HepG2 (cell line): ENCODE measurements around the gene NCAPD2. TPM values are rescaled to one million over a fixed set of nuclear protein-coding genes. Genes with fewer than 3 reads are reported as not detected.

Experiments used
- ATF6 ChIP-seq: sonication (generic); formaldehyde crosslinking; conservative IDR thresholded peaks from 2 replicates; pipeline ENCODE4 v1.4.0; 2020; ENCODE audit warnings: missing genetic modification reagents
- DNMT3B ChIP-seq: conservative IDR thresholded peaks from 2 replicates; pipeline ENCODE4 v1.6.1; 2016; ENCODE audit warnings: missing biosample characterization, control low read depth
- HMG20B ChIP-seq: conservative IDR thresholded peaks from 2 replicates; pipeline ENCODE4 v1.6.1; 2016; ENCODE audit warnings: missing genetic modification reagents, missing compliant biosample characterization
- ISX ChIP-seq: sonication (generic); formaldehyde crosslinking; conservative IDR thresholded peaks from 2 replicates; pipeline ENCODE4 v1.5.0; 2020; ENCODE audit warnings: missing genetic modification reagents
- KLF15 ChIP-seq: sonication (generic); formaldehyde crosslinking; IDR thresholded peaks from 2 replicates; pipeline ENCODE4 v1.8.1; 2023; ENCODE audit warnings: borderline replicate concordance, mild to moderate bottlenecking, inconsistent platforms, missing genetic modification reagents, mixed read lengths
- LBX2 ChIP-seq: sonication (generic); formaldehyde crosslinking; IDR thresholded peaks from 2 replicates; pipeline ENCODE4 v1.5.0; 2020; ENCODE audit warnings: missing genetic modification reagents, mild to moderate bottlenecking, borderline replicate concordance
- MBD4 ChIP-seq: IDR thresholded peaks from 2 replicates; pipeline ENCODE4 v1.6.1; 2012; ENCODE audit warnings: low read length, inconsistent platforms, borderline replicate concordance
- NFYC ChIP-seq: IDR thresholded peaks from 2 replicates; pipeline ENCODE4 v1.6.1; 2016; ENCODE audit warnings: missing genetic modification reagents, missing compliant biosample characterization
- NKX3-1 ChIP-seq: sonication (generic); formaldehyde crosslinking; IDR thresholded peaks from 2 replicates; pipeline ENCODE4 v1.5.0; 2020; ENCODE audit warnings: missing genetic modification reagents
- PCBP1 ChIP-seq: fragments of 200-400 bp; formaldehyde crosslinking; IDR thresholded peaks from 2 replicates; pipeline ENCODE4 v1.6.1; 2017; ENCODE audit warnings: mild to moderate bottlenecking, low read depth, low read length, borderline replicate concordance
- RBM22 ChIP-seq: fragments of 200-400 bp; formaldehyde crosslinking; optimal IDR thresholded peaks from 2 replicates; pipeline ENCODE3; 2017; ENCODE audit warnings: mild to moderate bottlenecking, low read length, moderate library complexity
- RCOR2 ChIP-seq: IDR thresholded peaks from 2 replicates; pipeline ENCODE4 v1.6.1; 2016; ENCODE audit warnings: missing biosample characterization, missing genetic modification reagents
- SALL1 ChIP-seq: sonication (generic); formaldehyde crosslinking; IDR thresholded peaks from 2 replicates; pipeline ENCODE4 v1.8.0; 2022; ENCODE audit warnings: mild to moderate bottlenecking, missing genetic modification reagents
- STAT5B ChIP-seq: sonication (generic); formaldehyde crosslinking; IDR thresholded peaks from 2 replicates; pipeline ENCODE4 v1.4.0; 2020; ENCODE audit warnings: missing genetic modification reagents
- TFDP2 ChIP-seq: sonication (generic); formaldehyde crosslinking; IDR thresholded peaks from 2 replicates; pipeline ENCODE4 v1.4.0; 2020; ENCODE audit warnings: missing genetic modification reagents
- ZBTB38 ChIP-seq: sonication (generic); formaldehyde crosslinking; IDR thresholded peaks from 2 replicates; pipeline ENCODE4 v1.5.1; 2020; ENCODE audit warnings: mild to moderate bottlenecking, missing genetic modification reagents
- ZNF530 ChIP-seq: sonication (generic); formaldehyde crosslinking; IDR thresholded peaks from 2 replicates; pipeline ENCODE4 v1.5.0; 2020; ENCODE audit warnings: low read depth, mild to moderate bottlenecking, missing genetic modification reagents
- ZSCAN22 ChIP-seq: sonication (generic); formaldehyde crosslinking; IDR thresholded peaks from 2 replicates; pipeline ENCODE4 v1.4.0; 2020; ENCODE audit warnings: mild to moderate bottlenecking, missing genetic modification reagents
- polyA plus RNA-seq, 8 experiments: library from polyadenylated mRNA; depleted of rRNA in 3 of 8; stranded (reverse) in 7 of 8; unstranded in 1 of 8; fragments of >200 nt; fragmentation: Illumina TruSeq in 4 of 8; extraction: Trizol in 4 of 8; gene quantifications; 2 replicates each; pipeline versions ENCODE4 v1.2.1 to v1.2.3, GENCODE V29; 2011 to 2016; ENCODE audit warnings: low read depth in 4 of 8, missing spikeins in 1 of 8, mixed read lengths in 1 of 8; ENCODE audit not compliant: insufficient read depth in 1 of 8
- total RNA-seq, 5 experiments: library from RNA; depleted of rRNA; stranded (reverse); fragments of >200 nt; fragmentation: Illumina TruSeq; extraction: Trizol; gene quantifications; 2 replicates each; pipeline ENCODE4 v1.2.3, GENCODE V29; 2016; ENCODE audit warnings: low read depth in 1 of 5
- TF ChIP-seq, protein P1 (sequence below): sonication (generic); formaldehyde crosslinking; conservative IDR thresholded peaks from 2 replicates; pipeline ENCODE4 v1.8.0; 2022; ENCODE audit warnings: low read depth, missing genetic modification reagents
- TF ChIP-seq, protein P2 (sequence below): sonication (generic); formaldehyde crosslinking; IDR thresholded peaks from 2 replicates; pipeline ENCODE4 v1.8.0; 2022; ENCODE audit warnings: mild to moderate bottlenecking, missing genetic modification reagents, borderline replicate concordance

The NCAPD2 gene
- total and polyA plus RNA-seq, 2 of the 13 experiments (the other 11 are each of a cell fraction or from before 2014, with no cell fraction given): 51.1 to 65.6 TPM

DNA sequence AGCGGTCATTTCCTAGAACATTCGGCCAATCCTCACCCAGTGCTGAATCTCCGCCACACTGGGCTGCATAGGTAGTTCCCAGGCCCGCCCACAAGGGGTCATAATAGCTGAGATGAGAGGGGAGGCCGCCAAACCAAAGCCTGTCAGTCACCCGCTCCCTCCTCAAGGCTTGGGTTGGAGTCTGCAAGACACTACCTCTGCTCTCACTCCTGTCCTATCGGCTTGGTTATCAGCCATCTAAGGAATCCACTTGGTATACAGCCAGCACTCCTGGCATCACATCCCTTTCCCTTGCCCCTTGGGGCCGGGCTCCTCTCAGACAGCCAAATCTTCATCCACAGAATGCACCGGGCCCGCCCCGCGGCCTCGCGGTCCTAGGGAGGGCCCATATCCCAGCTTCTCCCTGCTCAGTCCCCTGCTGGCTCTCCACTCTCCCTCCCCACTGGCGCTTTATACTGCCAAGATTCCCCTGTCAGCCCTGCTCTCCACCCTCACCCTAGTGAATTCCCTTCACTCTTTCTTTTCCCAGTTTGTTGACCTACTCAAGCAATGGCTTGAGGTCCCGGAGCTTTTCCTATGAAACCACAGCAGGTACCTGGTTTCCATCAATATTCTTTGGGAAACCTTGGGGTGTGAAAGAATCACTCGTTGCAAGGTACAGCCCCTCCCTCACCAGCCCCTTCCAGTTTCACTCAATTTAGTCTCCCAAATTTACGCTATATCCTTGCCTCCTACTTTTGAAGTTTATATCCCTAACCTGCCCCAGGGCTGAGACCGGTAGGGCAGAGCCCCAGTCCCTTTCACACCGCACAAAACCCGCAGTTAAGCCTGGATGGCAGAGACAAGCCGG is 60.5 kb downstream of the NCAPD2 start (continued):
- TF ChIP-seq ISX (CRISPR knock-in tag): no peak
- no peak for TF ChIP-seq PCBP1
- TF ChIP-seq ZSCAN22 (CRISPR knock-in tag): no peak
- no peak for TF ChIP-seq TFDP2 (CRISPR knock-in tag)
- no peak for TF ChIP-seq RBM22
- TF ChIP-seq ZBTB38 (CRISPR knock-in tag): no peak
- TF ChIP-seq NKX3-1: no peak
- no peak for TF ChIP-seq STAT5B (CRISPR knock-in tag)
- no peak for TF ChIP-seq MBD4
- no peak for TF ChIP-seq ATF6 (CRISPR knock-in tag)
- TF ChIP-seq KLF15 (CRISPR knock-in tag): no peak
- no peak for TF ChIP-seq DNMT3B (CRISPR knock-in tag)
- TF ChIP-seq, protein P1, sequence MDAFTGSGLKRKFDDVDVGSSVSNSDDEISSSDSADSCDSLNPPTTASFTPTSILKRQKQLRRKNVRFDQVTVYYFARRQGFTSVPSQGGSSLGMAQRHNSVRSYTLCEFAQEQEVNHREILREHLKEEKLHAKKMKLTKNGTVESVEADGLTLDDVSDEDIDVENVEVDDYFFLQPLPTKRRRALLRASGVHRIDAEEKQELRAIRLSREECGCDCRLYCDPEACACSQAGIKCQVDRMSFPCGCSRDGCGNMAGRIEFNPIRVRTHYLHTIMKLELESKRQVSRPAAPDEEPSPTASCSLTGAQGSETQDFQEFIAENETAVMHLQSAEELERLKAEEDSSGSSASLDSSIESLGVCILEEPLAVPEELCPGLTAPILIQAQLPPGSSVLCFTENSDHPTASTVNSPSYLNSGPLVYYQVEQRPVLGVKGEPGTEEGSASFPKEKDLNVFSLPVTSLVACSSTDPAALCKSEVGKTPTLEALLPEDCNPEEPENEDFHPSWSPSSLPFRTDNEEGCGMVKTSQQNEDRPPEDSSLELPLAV (CRISPR knock-in tag): no peak
- TF ChIP-seq ZNF530: no peak
- TF ChIP-seq, protein P2, sequence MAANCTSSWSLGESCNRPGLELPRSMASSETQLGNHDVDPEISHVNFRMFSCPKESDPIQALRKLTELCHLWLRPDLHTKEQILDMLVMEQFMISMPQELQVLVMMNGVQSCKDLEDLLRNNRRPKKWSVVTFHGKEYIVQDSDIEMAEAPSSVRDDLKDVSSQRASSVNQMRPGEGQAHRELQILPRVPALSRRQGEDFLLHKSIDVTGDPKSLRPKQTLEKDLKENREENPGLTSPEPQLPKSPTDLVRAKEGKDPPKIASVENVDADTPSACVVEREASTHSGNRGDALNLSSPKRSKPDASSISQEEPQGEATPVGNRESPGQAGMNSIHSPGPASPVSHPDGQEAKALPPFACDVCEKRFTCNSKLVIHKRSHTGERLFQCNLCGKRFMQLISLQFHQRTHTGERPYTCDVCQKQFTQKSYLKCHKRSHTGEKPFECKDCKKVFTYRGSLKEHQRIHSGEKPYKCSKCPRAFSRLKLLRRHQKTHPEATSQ (CRISPR knock-in tag): no peak
- no peak for TF ChIP-seq NFYC
- TF ChIP-seq RCOR2 (CRISPR knock-in tag): no peak
- peak; percentile 33; the same call in 1 of the 2 replicates for TF ChIP-seq SALL1
- no peak for TF ChIP-seq LBX2 (CRISPR knock-in tag)
- TF ChIP-seq HMG20B (CRISPR knock-in tag): no peak
